Bone marrow (tissue), 2 donors: ENCODE data around the gene SNAP23.

Source experiments
- DNase-seq, 2 donors: peaks; one replicate each; lab custom pipeline; 2025; lab: John Stamatoyannopoulos, UW

The SNAP23 gene

GRCh38 chr15:42495361-42496212 lies at the start of gene SNAP23:
TSS of gene SNAP23 (plus strand) at chr15:42495634. CDS start at chr15:42511847, 16,213 bp downstream.
- DNase-seq = peak; percentile 64 to 66

GRCh38 chr15:42447599-42447998 lies 47.8 kb upstream of the SNAP23 start:
- DNase-seq = no peak

- no peak for DNase-seq
These were observed 47.2 kb upstream of the SNAP23 start for GRCh38 chr15:42448281-42448680.

GRCh38 chr15:42449770-42450424 lies 45.5 kb upstream of the SNAP23 start:
- DNase-seq = no peak

GRCh38 chr15:42450425-42450790 lies 45.0 kb upstream of the SNAP23 start:
- DNase-seq = no peak

GRCh38 chr15:42453826-42454225 lies 41.6 kb upstream of the SNAP23 start:
- no peak for DNase-seq

- no peak for DNase-seq
These were observed 38.9 kb upstream of the SNAP23 start for GRCh38 chr15:42456531-42456930.

GRCh38 chr15:42456971-42457370 lies 38.5 kb upstream of the SNAP23 start:
- no peak for DNase-seq

GRCh38 chr15:42457445-42458442 lies 37.7 kb upstream of the SNAP23 start:
- DNase-seq = no peak

- DNase-seq = no peak
These were observed 34.2 kb upstream of the SNAP23 start for GRCh38 chr15:42461261-42461660.

GRCh38 chr15:42465520-42466259 lies 29.7 kb upstream of the SNAP23 start:
- DNase-seq = no peak

GRCh38 chr15:42471002-42471401 lies 24.4 kb upstream of the SNAP23 start:
- DNase-seq = no peak

- DNase-seq = no peak
These were observed 20.6 kb upstream of the SNAP23 start for GRCh38 chr15:42474827-42475226.

GRCh38 chr15:42482701-42483100 lies 12.7 kb upstream of the SNAP23 start:
- DNase-seq = no peak

GRCh38 chr15:42483677-42484076 lies 11.8 kb upstream of the SNAP23 start:
- DNase-seq = no peak

GRCh38 chr15:42490291-42490670 lies 5.2 kb upstream of the SNAP23 start:
- peak in 1 of 2 donors; percentile 24 for DNase-seq

GRCh38 chr15:42490671-42491538 lies 4.5 kb upstream of the SNAP23 start, which contains the start of gene ZNF106:
TSS of gene ZNF106 (minus strand) at chr15:42491141. CDS start at chr15:42472289, 18,852 bp downstream.
- peak; percentile 68 to 95 for DNase-seq

- DNase-seq = no peak
These were observed 3.8 kb upstream of the SNAP23 start for GRCh38 chr15:42491539-42492225.

GRCh38 chr15:42493679-42494078 lies 1.8 kb upstream of the SNAP23 start:
- no peak for DNase-seq

GRCh38 chr15:42494998-42495360 lies 455 bp upstream of the SNAP23 start:
- no peak for DNase-seq
